CD4-positive, alpha-beta memory T cell (primary cell): ENCODE measurements around the gene PTRH1. TPM values are rescaled to one million over a fixed set of nuclear protein-coding genes. Genes with fewer than 3 reads are reported as not detected.

Experiments used
- CTCF ChIA-PET: fragments of 350-600 bp; sonication (Branson Sonifier 250); formaldehyde crosslinking; loops from one replicate; lab custom pipeline; 2021; ENCODE audit warnings: inconsistent platforms; ENCODE audit not compliant: partially characterized antibody; lab: Charles Lee
- POLR2A ChIA-PET: fragments of 350-600 bp; sonication (Branson Sonifier 250); formaldehyde crosslinking; loops from one replicate; lab custom pipeline; 2021; ENCODE audit not compliant: partially characterized antibody; lab: Charles Lee
- DNase-seq, 5 donors: peaks; one replicate each; pipeline versions ENCODE4 v3.0.0 to v3.0.0-alpha.2; 2020 to 2022; ENCODE audit warnings: mixed read lengths in 1 of 5
- H3K27ac ChIP-seq: one replicate; pipeline ENCODE4 v1.7.0; 2013; ENCODE audit warnings: low read depth, low read length
- H3K27me3 ChIP-seq: 2 replicates; pipeline ENCODE4 v1.7.0; 2013; ENCODE audit warnings: mild to moderate bottlenecking, low read length, moderate library complexity; ENCODE audit not compliant: insufficient read depth
- H3K36me3 ChIP-seq: 2 replicates; pipeline ENCODE4 v1.7.0; 2013; ENCODE audit warnings: mild to moderate bottlenecking, low read length, moderate library complexity; ENCODE audit not compliant: insufficient read depth
- H3K4me1 ChIP-seq: 2 replicates; pipeline ENCODE4 v1.7.0; 2013; ENCODE audit warnings: mild to moderate bottlenecking, low read length, moderate library complexity; ENCODE audit not compliant: insufficient read depth
- H3K4me3 ChIP-seq, 2 donors: one replicate each; pipeline ENCODE4 v1.7.0; 2013; ENCODE audit warnings: low read length in 2 of 2, mild to moderate bottlenecking in 1 of 2
- H3K9me3 ChIP-seq, 2 donors: one replicate each; pipeline ENCODE4 v1.7.0; 2013; ENCODE audit warnings: low read length in 2 of 2, control low read depth in 1 of 2; ENCODE audit not compliant: control insufficient read depth in 1 of 2
- H3K27ac Mint-ChIP-seq, 7 donors: one replicate each; pipeline ENCODE4 v1.8.0; 2020 to 2021; ENCODE audit warnings: mixed read lengths in 7 of 7, mild to moderate bottlenecking in 6 of 7, inconsistent platforms in 3 of 7, moderate library complexity in 3 of 7
- H3K27me3 Mint-ChIP-seq, 2 donors: one replicate each; pipeline ENCODE4 v1.8.0; 2020 to 2021; ENCODE audit warnings: mixed read lengths in 2 of 2
- H3K36me3 Mint-ChIP-seq, 2 donors: one replicate each; pipeline ENCODE4 v1.8.0; 2020 to 2021; ENCODE audit warnings: mixed read lengths in 2 of 2, inconsistent platforms in 1 of 2, mild to moderate bottlenecking in 1 of 2
- H3K4me1 Mint-ChIP-seq, 4 donors: one replicate each; pipeline ENCODE4 v1.8.0; 2020 to 2021; ENCODE audit warnings: mixed read lengths in 4 of 4, mild to moderate bottlenecking in 1 of 4
- H3K4me3 Mint-ChIP-seq, 8 donors: one replicate each; pipeline ENCODE4 v1.8.0; 2020 to 2021; ENCODE audit warnings: mixed read lengths in 8 of 8, mild to moderate bottlenecking in 7 of 8, moderate library complexity in 6 of 8, inconsistent platforms in 3 of 8
- H3K9me3 Mint-ChIP-seq, 8 donors: one replicate each; pipeline ENCODE4 v1.8.0; 2020 to 2021; ENCODE audit warnings: mixed read lengths in 8 of 8, mild to moderate bottlenecking in 5 of 8, inconsistent platforms in 3 of 8, moderate library complexity in 1 of 8
- intact Hi-C: fragments of 100-400 bp; cut with micrococcal nuclease; formaldehyde crosslinking; loops from one replicate; pipeline ENCODE4 v1.15.1; 2023
- polyA plus RNA-seq, 2 donors: library from polyadenylated mRNA; unstranded; fragments of 300-500 nt; fragmentation: Illumina TruSeq; gene quantifications; one replicate each; pipeline ENCODE4 v1.2.3, GENCODE V29; 2021
- total RNA-seq, 2 experiments: library from RNA; stranded (reverse); gene quantifications; one replicate each; pipeline ENCODE4 v1.2.3, GENCODE V29; 2021

Gene PTRH1
- total and polyA plus RNA-seq, 4 experiments from 2014 or later: 7.3 to 31.1 (median 17.0) TPM

GRCh38 chr9:127667906-127668305, 47.6 kb downstream of the PTRH1 start:
- Histone ChIP-seq H3K9me3 (no peaks in the 10 kb centered on the region), H3K27ac (no peak overlapping the region), H3K27me3 (no peaks in the 10 kb centered on the region), H3K4me1 (no peaks in the 10 kb centered on the region), H3K4me3 (no peak overlapping the region), H3K36me3 (peaks cover under 1% of the 10 kb centered on the region)
- Mint-ChIP-seq H3K27ac (no peak overlapping the region), H3K36me3 (peaks cover 13 to 23% of the 10 kb centered on the region in 2 donors), H3K4me3 (no peak overlapping the region), H3K4me1 (no peaks in the 10 kb centered on the region), H3K9me3 (no peaks in the 10 kb centered on the region), H3K27me3 (no peaks in the 10 kb centered on the region)
- CTCF ChIA-PET: interaction anchor here (0.6 to 1.6 kb wide), 4 partner anchors 67 to 164 kb away, joined by 3 read pairs; partner anchors contain the start of gene TOR2A
- intact Hi-C loops: no loop called here
- POLR2A ChIA-PET: no interaction called here
- DNase-seq: no peak

- Mint-ChIP-seq H3K36me3 (peaks cover 17 to 26% of the 10 kb centered on the region in 2 donors), H3K9me3 (no peaks in the 10 kb centered on the region), H3K4me1 (no peaks in the 10 kb centered on the region), H3K4me3 (no peak overlapping the region), H3K27me3 (no peaks in the 10 kb centered on the region), H3K27ac (peak overlapping the region in 1 of 7 donors; percentile 35)
- Histone ChIP-seq H3K27ac (no peak overlapping the region), H3K4me3 (no peak overlapping the region), H3K27me3 (no peaks in the 10 kb centered on the region), H3K4me1 (no peaks in the 10 kb centered on the region), H3K9me3 (no peaks in the 10 kb centered on the region), H3K36me3 (no peaks in the 10 kb centered on the region)
- CTCF ChIA-PET: interaction anchor here (1.2 to 1.6 kb wide), 2 partner anchors 68 to 164 kb away, joined by 3 read pairs; partner anchors contain the start of gene TOR2A
- intact Hi-C loops: no loop called here
- no peak for DNase-seq
- POLR2A ChIA-PET: no interaction called here
Measured at GRCh38 chr9:127667127-127667844, 48.2 kb downstream of the PTRH1 start.

- Mint-ChIP-seq H3K36me3 (peaks cover 15 to 22% of the 10 kb centered on the region in 2 donors), H3K27me3 (no peaks in the 10 kb centered on the region), H3K4me1 (no peaks in the 10 kb centered on the region), H3K9me3 (no peaks in the 10 kb centered on the region), H3K27ac (peak overlapping the region in 1 of 7 donors; percentile 66), H3K4me3 (no peak overlapping the region)
- intact Hi-C loops: no loop called here
- CTCF ChIA-PET: no interaction called here
- Histone ChIP-seq H3K27me3 (no peaks in the 10 kb centered on the region), H3K36me3 (no peaks in the 10 kb centered on the region), H3K4me1 (no peaks in the 10 kb centered on the region), H3K4me3 (no peak overlapping the region), H3K27ac (no peak overlapping the region), H3K9me3 (no peaks in the 10 kb centered on the region)
- no peak for DNase-seq
- POLR2A ChIA-PET: no interaction called here
Measured at GRCh38 chr9:127664678-127665507, 50.6 kb downstream of the PTRH1 start.

- Mint-ChIP-seq H3K4me3 (no peak overlapping the region), H3K36me3 (peaks cover 18 to 22% of the 10 kb centered on the region in 2 donors), H3K4me1 (no peaks in the 10 kb centered on the region), H3K27me3 (no peaks in the 10 kb centered on the region), H3K27ac (no peak overlapping the region), H3K9me3 (no peaks in the 10 kb centered on the region)
- Histone ChIP-seq H3K9me3 (no peaks in the 10 kb centered on the region), H3K4me1 (no peaks in the 10 kb centered on the region), H3K4me3 (no peak overlapping the region), H3K36me3 (no peaks in the 10 kb centered on the region), H3K27me3 (no peaks in the 10 kb centered on the region), H3K27ac (no peak overlapping the region)
- intact Hi-C loops: no loop called here
- no peak for DNase-seq
- POLR2A ChIA-PET: no interaction called here
- CTCF ChIA-PET: no interaction called here
Measured at GRCh38 chr9:127664324-127664677, 51.2 kb downstream of the PTRH1 start.

Other genes starting within 250 kb of the PTRH1 start
- gene STXBP1, start 103.4 kb downstream of the PTRH1 start, total RNA-seq: 10 to 100 TPM; 19.9 to 20.9 TPM
- gene STXBP1, start 103.4 kb downstream of the PTRH1 start, polyA plus RNA-seq: 1 to 10 TPM; 4.8 to 5.5 TPM
- gene CFAP157, start 8.7 kb downstream of the PTRH1 start, total RNA-seq: under 1 TPM in 1 of 2 experiments, not detected in 1; 0.25 TPM
- under 1 TPM; 0.14 to 0.22 TPM for gene CFAP157, start 8.7 kb downstream of the PTRH1 start, polyA plus RNA-seq
- 1 to 10 TPM; 2.5 to 2.6 TPM for gene TTC16, start 416 bp upstream of the PTRH1 start, total RNA-seq
- 1 to 10 TPM in 1 of 2 donors, under 1 TPM in 1; 0.09 to 1.8 TPM for gene TTC16, start 416 bp upstream of the PTRH1 start, polyA plus RNA-seq
- gene TOR2A, start 19.6 kb upstream of the PTRH1 start, total RNA-seq: 10 to 100 TPM; 14.3 to 18.4 TPM
- gene TOR2A, start 19.6 kb upstream of the PTRH1 start, polyA plus RNA-seq: 10 to 100 TPM; 23.2 to 27.1 TPM
- 10 to 100 TPM; 43.4 to 48.6 TPM for gene SH2D3C, start 63.0 kb upstream of the PTRH1 start, total RNA-seq
- 10 to 100 TPM in 1 of 2 donors, 1 to 10 TPM in 1; 8.7 to 51.5 TPM for gene SH2D3C, start 63.0 kb upstream of the PTRH1 start, polyA plus RNA-seq
- gene CDK9, start 70.4 kb upstream of the PTRH1 start, total RNA-seq: 100 to 1,000 TPM; 127 to 138 TPM
- gene CDK9, start 70.4 kb upstream of the PTRH1 start, polyA plus RNA-seq: 10 to 100 TPM; 35.4 to 63.6 TPM
- gene FPGS, start 87.2 kb upstream of the PTRH1 start, total RNA-seq: 100 to 1,000 TPM; 100 to 101 TPM
- 10 to 100 TPM; 49.4 to 54.6 TPM for gene FPGS, start 87.2 kb upstream of the PTRH1 start, polyA plus RNA-seq
- 10 to 100 TPM; 13.7 to 13.8 TPM for gene ENG, start 139.0 kb upstream of the PTRH1 start, total RNA-seq
- 1 to 10 TPM; 2.0 to 4.2 TPM for gene ENG, start 139.0 kb upstream of the PTRH1 start, polyA plus RNA-seq
- gene AK1, start 162.0 kb upstream of the PTRH1 start, total RNA-seq: 10 to 100 TPM; 58.1 to 62.7 TPM
- gene AK1, start 162.0 kb upstream of the PTRH1 start, polyA plus RNA-seq: under 1 TPM in 1 of 2 donors, not detected in 1; 0.53 TPM
- gene ST6GALNAC6, start 183.9 kb upstream of the PTRH1 start, total RNA-seq: 100 to 1,000 TPM; 125 to 127 TPM
- gene ST6GALNAC6, start 183.9 kb upstream of the PTRH1 start, polyA plus RNA-seq: 10 to 100 TPM; 45.2 to 45.6 TPM
- gene ST6GALNAC4, start 201.4 kb upstream of the PTRH1 start, total RNA-seq: 10 to 100 TPM; 35.7 to 38.1 TPM
- gene ST6GALNAC4, start 201.4 kb upstream of the PTRH1 start, polyA plus RNA-seq: 10 to 100 TPM; 10.2 to 18.5 TPM
- gene PIP5KL1, start 215.1 kb upstream of the PTRH1 start, total RNA-seq: 1 to 10 TPM in 1 of 2 experiments, under 1 TPM in 1; 0.72 to 1.8 TPM
- gene PIP5KL1, start 215.1 kb upstream of the PTRH1 start, polyA plus RNA-seq: under 1 TPM; 0.26 to 0.79 TPM
- gene DPM2, start 222.2 kb upstream of the PTRH1 start, total RNA-seq: 10 to 100 TPM; 37.0 to 39.7 TPM
- 10 to 100 TPM; 41.0 to 43.1 TPM for gene DPM2, start 222.2 kb upstream of the PTRH1 start, polyA plus RNA-seq